Right ventricle myocardium inferior (tissue), 1 donor: Measurements from ENCODE around the gene TCF3. TPM values are rescaled to one million over a fixed set of nuclear protein-coding genes. Genes with fewer than 3 reads are reported as not detected.

Source experiments
- ATAC-seq: fragments of 200-7000 bp; cut with Tn5 transposase; one replicate; pipeline ENCODE4 v1.9.1; 2020; ENCODE audit warnings: mild to moderate bottlenecking, moderate library complexity
- DNase-seq: peaks from one replicate; pipeline ENCODE4 v3.0.0; 2021; ENCODE audit errors: missing footprints
- intact Hi-C: fragments of 100-400 bp; cut with DNase I; formaldehyde crosslinking; loops from one replicate; pipeline ENCODE4 v1.11.0; 2022
- total RNA-seq: library from RNA; stranded (reverse); fragmentation: NEBNext Ultra II Directional; extraction: Animal tissue kit (Norgen Biotek cat#: 25700); gene quantifications from one replicate; pipeline ENCODE4 v1.2.1, GENCODE V29; 2021
- donor health status: DM: no; HTN: yes; CAD: no; lungs with severe emphysema.

The TCF3 gene
- total RNA-seq, 1 donor from 2014 or later = 25.3 TPM

- intact Hi-C loops = no loop called here
- no peak for ATAC-seq
- peak; percentile 71 for DNase-seq
Observed at GRCh38 chr19:1601613-1602064, 50.8 kb downstream of the TCF3 start.

GRCh38 chr19:1599460-1599846 lies 53.0 kb downstream of the TCF3 start:
- no peak for ATAC-seq
- peak; percentile 43 for DNase-seq
- intact Hi-C loops = no loop called here

GRCh38 chr19:1598777-1599459 lies 53.5 kb downstream of the TCF3 start:
- DNase-seq (peak; percentile 57), ATAC-seq (no peak)
- intact Hi-C loops = no loop called here

GRCh38 chr19:1593501-1593772 lies 59.0 kb downstream of the TCF3 start:
- DNase-seq (peak; percentile 42), ATAC-seq (no peak)
- intact Hi-C loops = no loop called here

- peak; percentile 93 for ATAC-seq
- intact Hi-C loops = no loop called here
Observed at GRCh38 chr19:1592755-1593500, 59.5 kb downstream of the TCF3 start, which contains the start of gene MBD3. MBD3 (minus strand) TSS chr19:1592865; CDS start chr19:1592631, 234 bp downstream.

GRCh38 chr19:1592024-1592754 lies 60.2 kb downstream of the TCF3 start:
- intact Hi-C loops = no loop called here
- DNase-seq = peak; percentile 95
- peak; percentile 86 for ATAC-seq

More at GRCh38 chr19:1592755-1593500, 59.5 kb downstream of the TCF3 start, which contains the start of gene MBD3:
- DNase-seq = peak; percentile 98

GRCh38 chr19:1591421-1592023 lies 60.9 kb downstream of the TCF3 start:
- DNase-seq = peak; percentile 57
- no peak for ATAC-seq
- intact Hi-C loops = loop anchor here (2.0 kb wide), 1 partner anchor 25 kb away; no protein-coding TSS in a partner anchor

GRCh38 chr19:1590641-1591397 lies 61.6 kb downstream of the TCF3 start:
- ATAC-seq = no peak
- intact Hi-C loops = loop anchor here (2.0 kb wide), 1 partner anchor 24 kb away; no protein-coding TSS in a partner anchor
- DNase-seq = no peak

GRCh38 chr19:1587872-1588271 lies 64.5 kb downstream of the TCF3 start:
- intact Hi-C loops = no loop called here
- no peak for DNase-seq
- no peak for ATAC-seq

GRCh38 chr19:1585243-1585580 lies 67.2 kb downstream of the TCF3 start:
- ATAC-seq = no peak
- intact Hi-C loops = no loop called here
- DNase-seq = no peak

- intact Hi-C loops = no loop called here
- ATAC-seq = no peak
- DNase-seq = no peak
Observed at GRCh38 chr19:1584500-1585242, 67.7 kb downstream of the TCF3 start.

- no peak for DNase-seq
- ATAC-seq = no peak
- intact Hi-C loops = no loop called here
Observed at GRCh38 chr19:1582201-1582600, 70.2 kb downstream of the TCF3 start.

- DNase-seq (no peak), ATAC-seq (no peak)
- intact Hi-C loops = no loop called here
Observed at GRCh38 chr19:1580957-1581356, 71.5 kb downstream of the TCF3 start.

GRCh38 chr19:1580382-1580781 lies 72.0 kb downstream of the TCF3 start:
- ATAC-seq (no peak), DNase-seq (no peak)
- intact Hi-C loops = no loop called here

- intact Hi-C loops = no loop called here
- ATAC-seq = no peak
- DNase-seq = no peak
Observed at GRCh38 chr19:1579222-1579621, 73.2 kb downstream of the TCF3 start.

GRCh38 chr19:1577929-1578618 lies 74.3 kb downstream of the TCF3 start:
- no peak for DNase-seq
- ATAC-seq = peak; percentile 15
- intact Hi-C loops = no loop called here
